ENCODE data around the gene DNAH2. TPM values are rescaled to one million over a fixed set of nuclear protein-coding genes. Genes with fewer than 3 reads are reported as not detected.
"Not testable (repeated sequence)": the region's sequence is repeated elsewhere in the genome, so short reads cannot be mapped to it uniquely, and the experiment has no call there.

The DNAH2 gene
- total RNA-seq, 1 experiment from 2014 or later = 0.17 TPM

GRCh38 chr17:7807206-7807605 is 89.7 kb downstream of the DNAH2 start:
- no peaks in the 10 kb centered on the region for H3K36me3 Mint-ChIP-seq

GRCh38 chr17:7809086-7809790 is 91.7 kb downstream of the DNAH2 start:
- Mint-ChIP-seq H3K4me3 (no peak overlapping the region), H3K36me3 (no peaks in the 10 kb centered on the region), H3K27ac (no peak overlapping the region), H3K27me3 (ENCODE audit: low read depth) (peaks cover 3% of the 10 kb centered on the region), H3K9me3 (no peaks in the 10 kb centered on the region), H3K4me1 (peaks cover under 1% of the 10 kb centered on the region; the same call in 1 of the 2 replicates)
- DNase-seq (ENCODE audit: low spot score) = no peak
- POLR2A ChIA-PET = interaction anchor here (0.6 kb wide), 1 partner anchor 9 kb away, joined by 3 read pairs; no protein-coding TSS in a partner anchor
- CTCF ChIA-PET = interaction anchor here (0.5 to 0.7 kb wide), 2 partner anchors 8 to 284 kb away, joined by 3 read pairs; no protein-coding TSS in a partner anchor
- TF ChIP-seq NR1H2 (CRISPR knock-in tag; IDR thresholded peaks at IDR 0.05) (no peak), ZNF532 (CRISPR knock-in tag; IDR thresholded peaks at IDR 0.05; ENCODE audit: borderline replicate concordance) (no peak), ARID4B (CRISPR knock-in tag; IDR thresholded peaks at IDR 0.05; ENCODE audit: borderline replicate concordance) (no peak), JAZF1 (CRISPR knock-in tag; IDR thresholded peaks at IDR 0.05) (no peak), ZNF232 (CRISPR knock-in tag; IDR thresholded peaks at IDR 0.05) (no peak), PRRX2 (CRISPR knock-in tag; IDR thresholded peaks at IDR 0.05) (no peak), ETV6 (CRISPR knock-in tag; IDR thresholded peaks at IDR 0.05) (no peak), GABPB1 (CRISPR knock-in tag; IDR thresholded peaks at IDR 0.05) (no peak), NR3C1 (CRISPR knock-in tag; conservative IDR thresholded peaks at IDR 0.05; ENCODE audit: low read depth) (no peak), USF1 (CRISPR knock-in tag; IDR thresholded peaks at IDR 0.05) (no peak)
- no peak for ATAC-seq

More at GRCh38 chr17:7807206-7807605, 89.7 kb downstream of the DNAH2 start:
- TF ChIP-seq E2F4 (CRISPR knock-in tag; IDR thresholded peaks at IDR 0.05; ENCODE audit: borderline replicate concordance, low read depth) = no peak
- no peak for DNase-seq (ENCODE audit: low spot score)
- no peak overlapping the region for H3K4me3 Mint-ChIP-seq
- no peaks in the 10 kb centered on the region for H3K9me3 Mint-ChIP-seq
- no peak overlapping the region for H3K27ac Mint-ChIP-seq
- ChIA-PET POLR2A (no interaction called here), CTCF (interaction anchor here (0.5 kb wide), 1 partner anchor 59 kb away, joined by 4 read pairs; no protein-coding TSS in a partner anchor)
- H3K27me3 Mint-ChIP-seq (ENCODE audit: low read depth) = peaks cover 3% of the 10 kb centered on the region
- ATAC-seq = no peak
- H3K4me1 Mint-ChIP-seq = peaks cover 6% of the 10 kb centered on the region

- DNase-seq (ENCODE audit: low spot score); H3K27me3 Mint-ChIP-seq (ENCODE audit: low read depth); ATAC-seq; H3K36me3 Mint-ChIP-seq; H3K27ac Mint-ChIP-seq; H3K4me1 Mint-ChIP-seq; H3K4me3 Mint-ChIP-seq; H3K9me3 Mint-ChIP-seq: not testable (repeated sequence)
- POLR2A ChIA-PET = interaction anchor here (0.6 kb wide), 1 partner anchor 652 kb away, joined by 4 read pairs; no protein-coding TSS in a partner anchor
- CTCF ChIA-PET = interaction anchor here (0.5 kb wide), 1 partner anchor 9 kb away, joined by 3 read pairs; no protein-coding TSS in a partner anchor
Measured at GRCh38 chr17:7809791-7810343, 92.3 kb downstream of the DNAH2 start.
